Mucosa of gallbladder (tissue), 1 donor: Measurements from ENCODE around the gene LIM2. TPM values are rescaled to one million over a fixed set of nuclear protein-coding genes. Genes with fewer than 3 reads are reported as not detected.

Source experiments
- DNase-seq: peaks from one replicate; pipeline ENCODE4 v3.0.0-alpha.2; 2020; ENCODE audit warnings: low spot score
- total RNA-seq: library from RNA; stranded (reverse); gene quantifications from one replicate; pipeline ENCODE4 v1.2.1, GENCODE V29; 2021
- donor health status: DM: no; HTN: no; CAD: no.

Gene LIM2
- total RNA-seq, 1 donor from 2014 or later: not detected

DNA sequence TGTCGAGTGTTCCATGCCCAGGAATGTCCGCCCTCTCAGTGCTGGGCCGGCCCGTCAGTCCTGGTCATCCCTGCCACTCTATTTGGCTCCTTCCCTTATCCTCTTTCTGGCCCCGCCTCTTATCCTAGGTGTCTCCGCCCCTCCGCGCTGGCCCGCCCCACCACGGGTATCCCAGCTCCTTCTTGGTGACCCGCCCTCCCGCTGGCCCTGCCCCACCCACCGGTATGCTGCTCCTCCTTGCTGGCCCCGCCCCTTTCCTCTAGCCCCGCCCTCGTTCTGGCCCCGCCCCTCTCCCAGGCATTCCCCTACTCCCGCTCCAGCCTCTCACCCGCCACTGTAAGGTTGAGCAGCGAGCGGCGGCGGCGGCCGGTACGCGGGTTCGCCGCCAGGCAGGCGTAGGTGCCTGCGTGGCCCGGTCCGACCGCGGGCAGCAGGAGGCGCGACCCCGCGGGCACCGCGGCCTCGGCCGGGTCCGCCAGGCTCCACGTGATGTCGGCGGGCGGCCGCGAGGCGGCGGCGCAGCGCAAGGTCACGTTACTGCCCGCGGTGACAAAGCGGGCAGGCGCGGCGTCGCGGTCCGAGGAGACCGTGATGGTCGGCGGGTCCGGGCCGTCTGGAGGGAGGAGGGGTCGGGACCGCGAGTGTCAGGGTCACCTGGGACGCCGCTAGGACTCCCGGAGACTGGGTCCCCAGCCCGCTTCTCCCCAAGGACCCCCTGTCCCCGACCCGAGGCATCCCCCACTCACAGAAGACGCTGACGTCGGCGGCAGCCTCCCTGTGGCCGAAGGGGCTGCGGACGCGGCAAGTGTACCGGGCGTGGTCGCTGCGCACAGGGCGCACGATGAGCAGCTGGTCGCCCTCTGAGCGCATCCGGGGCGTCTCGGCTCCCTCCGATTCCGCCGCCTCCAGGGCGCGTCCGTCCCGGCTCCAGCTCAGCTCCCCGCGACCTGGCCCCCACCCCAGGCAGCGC is 47.8 kb downstream of the LIM2 start:
- DNase-seq: peak; percentile 99

DNA sequence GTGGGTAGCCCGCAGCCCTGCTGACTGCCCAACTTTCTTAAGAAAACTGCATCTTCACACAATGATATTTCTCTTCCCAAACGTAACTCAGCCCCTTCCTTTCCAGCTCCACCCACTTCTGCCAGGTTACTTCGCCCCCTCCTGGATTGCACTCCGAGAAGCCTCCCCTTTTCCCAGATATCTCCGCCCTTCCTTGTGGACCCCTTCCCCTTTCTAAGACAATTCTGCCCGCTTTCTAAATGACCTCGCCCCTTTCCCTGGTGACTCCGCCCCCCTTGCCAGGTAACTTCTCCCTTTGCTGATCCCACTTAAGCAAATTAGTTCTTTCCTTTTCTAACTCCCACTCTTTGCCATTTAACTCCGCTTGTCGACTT is 48.5 kb downstream of the LIM2 start:
- DNase-seq: no peak

DNA sequence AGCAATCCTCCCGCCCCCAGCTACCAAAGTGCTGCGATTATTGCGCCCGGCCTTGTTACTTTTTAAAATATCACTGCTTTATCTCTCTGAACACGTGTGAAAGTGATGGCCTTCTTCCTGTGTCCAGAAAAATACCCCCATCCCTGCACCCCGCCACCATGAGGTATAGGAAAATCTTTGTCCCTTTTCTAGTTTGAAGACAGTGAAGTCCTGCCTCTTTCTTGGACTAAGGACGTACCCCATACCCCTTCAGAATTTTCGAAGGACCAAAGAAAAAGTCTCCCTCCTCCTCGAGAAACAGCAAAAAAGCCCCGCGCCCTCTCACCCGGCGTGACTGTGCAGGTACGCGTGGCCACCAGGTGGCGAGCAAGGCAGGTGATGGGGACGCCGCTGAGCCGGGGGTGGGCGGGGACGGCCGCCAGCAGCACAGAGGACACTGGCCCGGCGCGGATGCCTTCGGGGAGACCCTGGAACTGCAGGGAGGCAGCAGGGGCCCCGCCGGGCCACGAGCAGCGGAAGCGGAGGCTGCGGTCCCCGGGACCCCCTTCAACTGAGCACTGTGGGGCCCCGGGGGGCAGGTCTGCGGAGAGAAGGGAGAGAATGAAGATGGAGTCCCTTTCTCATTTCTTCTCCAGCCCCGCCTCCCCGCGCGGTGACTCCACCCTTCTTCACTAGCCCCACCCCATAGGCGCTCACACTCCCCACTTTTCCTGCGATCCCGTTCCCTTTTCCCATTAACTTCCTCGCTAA is 49.0 kb downstream of the LIM2 start:
- peak; percentile 81 for DNase-seq

DNA sequence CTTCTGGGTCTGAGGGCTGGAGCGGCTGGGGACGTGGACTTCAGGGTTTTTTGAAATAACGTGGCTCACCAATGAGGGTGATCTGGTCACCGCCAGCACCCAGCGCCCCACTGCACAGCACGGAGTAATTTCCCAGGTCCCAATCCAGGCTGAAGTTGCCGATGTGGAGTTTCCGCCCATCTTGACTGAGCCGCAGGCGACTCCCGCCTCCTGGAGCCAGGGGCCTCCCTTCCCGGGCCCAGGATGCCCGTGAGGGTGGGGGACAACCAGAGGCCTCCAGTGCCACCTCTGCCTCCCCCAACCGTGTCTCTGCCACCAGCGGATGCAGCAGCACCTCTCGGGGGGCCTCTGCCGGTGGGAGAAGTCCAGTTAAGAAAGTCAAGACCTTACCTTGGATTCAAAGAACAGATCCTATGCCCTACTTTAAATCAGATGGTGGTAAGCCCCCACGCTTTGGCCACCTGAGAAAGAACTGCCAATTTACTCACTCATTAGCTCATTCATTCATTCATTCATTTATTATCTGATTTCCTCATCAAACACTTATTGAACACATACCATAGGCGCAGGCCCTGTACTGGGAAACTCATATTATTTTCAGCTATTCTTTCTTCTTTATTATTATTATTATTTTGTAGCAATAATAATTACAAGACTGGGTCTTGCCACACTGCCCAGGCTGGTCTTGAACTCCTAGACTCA is 49.8 kb downstream of the LIM2 start:
- DNase-seq: no peak

DNA sequence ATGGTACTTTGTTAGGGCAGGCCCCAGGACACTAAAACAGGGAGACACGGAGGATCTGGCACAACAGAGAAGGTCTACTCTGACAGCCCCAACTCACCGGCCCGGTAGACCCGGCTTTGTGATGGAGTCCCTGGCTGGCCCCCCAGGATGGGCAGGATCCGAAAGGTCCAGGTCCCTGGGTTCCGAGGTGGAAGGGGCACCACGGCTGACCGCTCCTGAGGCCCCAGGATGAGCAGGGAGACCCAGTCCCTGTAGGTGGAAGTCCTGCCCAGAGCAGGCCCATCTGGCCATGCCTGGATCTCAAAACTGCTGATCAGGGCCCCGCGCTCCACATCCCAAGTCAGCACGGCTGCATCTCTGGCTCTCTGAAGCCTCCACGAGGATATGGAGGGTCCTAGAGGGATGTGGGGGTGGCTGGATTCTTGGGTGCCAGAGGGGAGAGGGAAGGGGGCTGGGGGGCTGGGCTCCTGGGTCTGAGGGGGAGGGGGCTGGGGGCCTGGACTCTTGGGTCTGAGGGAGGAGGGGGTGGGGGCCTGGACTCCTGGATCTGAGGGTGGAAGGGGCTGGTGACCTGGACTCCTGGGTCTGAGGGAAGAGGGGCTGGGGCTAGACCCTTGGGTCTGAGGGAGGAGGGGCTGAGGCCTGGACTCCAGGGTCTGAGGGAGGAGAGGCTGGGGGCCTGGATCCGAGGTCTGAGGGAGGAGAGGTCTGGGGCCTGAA is 50.5 kb downstream of the LIM2 start:
- DNase-seq: no peak

DNA sequence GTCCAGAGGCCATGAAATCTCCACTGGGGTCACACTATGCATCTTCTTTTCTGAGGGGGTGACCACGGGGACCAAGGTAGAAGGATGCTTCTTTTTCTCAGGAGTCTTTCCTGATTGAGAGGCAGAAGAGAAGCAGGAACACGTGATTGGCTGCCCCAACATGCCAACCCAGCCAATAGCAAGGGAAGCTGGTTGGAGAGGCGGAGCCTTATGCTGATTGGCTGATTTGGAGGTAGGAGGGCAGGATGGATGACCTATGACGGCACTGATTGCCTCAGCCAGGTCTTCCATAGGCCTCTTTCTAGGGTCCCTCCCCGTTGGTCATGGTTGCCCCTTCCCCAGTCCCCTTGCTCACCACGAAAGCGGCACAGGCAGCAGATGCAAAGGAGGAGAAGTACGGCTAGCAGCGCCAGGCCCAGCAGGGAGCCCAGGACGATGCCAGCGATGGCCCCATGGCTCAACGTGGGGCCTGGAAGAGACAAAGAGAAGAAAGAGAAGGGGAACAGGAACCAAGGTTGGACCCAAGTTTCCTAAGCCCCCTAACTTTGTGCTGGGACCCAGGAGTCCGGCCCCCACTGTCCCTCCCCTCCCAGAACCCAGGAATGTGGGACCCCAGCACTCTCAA is 53.8 kb downstream of the LIM2 start:
- no peak for DNase-seq

DNA sequence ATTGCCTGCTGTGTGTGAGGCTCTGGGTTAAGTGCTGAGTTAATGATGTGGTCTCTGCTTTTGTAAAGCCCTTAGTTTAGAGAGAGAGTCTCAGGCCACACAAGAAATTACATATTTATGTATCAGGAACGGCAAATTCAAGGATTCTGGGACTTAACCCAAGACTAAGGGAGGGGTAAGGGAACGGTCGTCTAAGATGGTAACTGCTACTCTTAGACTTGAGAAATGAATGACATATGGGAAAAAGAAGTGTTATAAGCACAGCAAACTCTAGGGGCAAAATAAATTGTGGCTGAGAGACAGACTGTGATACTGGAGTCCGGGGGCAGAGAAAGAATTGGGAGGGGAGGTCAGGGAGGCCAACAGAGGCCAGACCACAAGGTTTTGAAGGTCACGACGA is 56.1 kb downstream of the LIM2 start:
- DNase-seq: no peak

DNA sequence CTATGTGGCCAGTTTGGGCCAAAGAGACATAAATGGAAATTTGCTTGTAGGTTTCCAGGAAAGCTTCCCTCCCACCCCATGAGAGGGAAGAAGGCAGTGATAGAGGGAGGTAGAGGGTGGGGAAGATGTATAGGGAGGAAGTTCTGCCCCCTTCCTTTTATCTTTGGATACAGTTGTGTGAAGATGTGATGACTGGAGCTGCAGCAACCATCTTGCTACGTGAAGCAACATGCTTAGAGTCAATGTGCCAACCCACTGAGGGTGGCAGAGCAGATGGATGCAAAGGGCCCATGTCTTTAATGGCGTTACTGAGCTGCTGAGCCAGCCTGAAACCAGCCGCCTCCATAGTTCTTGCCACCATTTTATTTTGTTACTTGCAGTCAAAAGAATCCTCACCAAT is 56.6 kb downstream of the LIM2 start:
- no peak for DNase-seq

DNA sequence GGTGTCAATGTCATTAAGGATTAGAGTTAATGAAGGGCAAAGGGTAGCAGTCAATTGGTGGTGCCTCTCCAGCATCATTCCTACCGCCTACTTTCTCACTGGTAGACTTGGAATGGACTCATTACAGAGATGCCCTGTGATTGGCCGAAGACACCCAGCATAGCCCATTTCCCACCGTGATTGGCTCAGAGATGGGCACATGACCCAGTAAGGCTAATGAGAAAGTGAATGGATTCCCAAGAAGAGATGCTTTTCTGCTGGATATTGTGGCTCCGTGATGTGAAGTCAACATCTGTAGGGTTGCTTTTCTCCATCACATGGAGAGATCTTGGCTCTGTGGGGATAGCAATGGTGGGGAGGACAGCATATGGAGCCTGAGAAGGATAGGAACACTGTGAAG is 57.4 kb downstream of the LIM2 start:
- DNase-seq: no peak

Other genes with a start within 250 kb of the LIM2 start
- 3.5 TPM for gene SIGLEC7, start 245.7 kb downstream of the LIM2 start, total RNA-seq
- 8.3 TPM for gene CD33, start 162.9 kb downstream of the LIM2 start, total RNA-seq
- gene SIGLECL1, start 136.9 kb downstream of the LIM2 start, total RNA-seq: not detected
- gene IGLON5, start 76.3 kb downstream of the LIM2 start, total RNA-seq: 0.37 TPM
- gene VSIG10L, start 45.8 kb downstream of the LIM2 start, total RNA-seq: 11.3 TPM
- gene ETFB, start 21.6 kb downstream of the LIM2 start, total RNA-seq: 139 TPM
- 0.92 TPM for gene CLDND2, start 19.0 kb downstream of the LIM2 start, total RNA-seq
- gene NKG7, start 15.3 kb downstream of the LIM2 start, total RNA-seq: 7.4 TPM
- 0.43 TPM for gene C19orf84, start 2.6 kb upstream of the LIM2 start, total RNA-seq
- 12.9 TPM for gene SIGLEC10, start 29.7 kb upstream of the LIM2 start, total RNA-seq
- gene SIGLEC8, start 70.5 kb upstream of the LIM2 start, total RNA-seq: 11.0 TPM
- gene CEACAM18, start 90.6 kb upstream of the LIM2 start, total RNA-seq: not detected
- gene SIGLEC12, start 113.8 kb upstream of the LIM2 start, total RNA-seq: 0.43 TPM
- 5.1 TPM for gene SIGLEC6, start 143.7 kb upstream of the LIM2 start, total RNA-seq
- gene ZNF175, start 183.3 kb upstream of the LIM2 start, total RNA-seq: 9.4 TPM
- gene SIGLEC5, start 242.4 kb upstream of the LIM2 start, total RNA-seq: 1.1 TPM